ENCODE measurements around the gene SLIT3.

DNA sequence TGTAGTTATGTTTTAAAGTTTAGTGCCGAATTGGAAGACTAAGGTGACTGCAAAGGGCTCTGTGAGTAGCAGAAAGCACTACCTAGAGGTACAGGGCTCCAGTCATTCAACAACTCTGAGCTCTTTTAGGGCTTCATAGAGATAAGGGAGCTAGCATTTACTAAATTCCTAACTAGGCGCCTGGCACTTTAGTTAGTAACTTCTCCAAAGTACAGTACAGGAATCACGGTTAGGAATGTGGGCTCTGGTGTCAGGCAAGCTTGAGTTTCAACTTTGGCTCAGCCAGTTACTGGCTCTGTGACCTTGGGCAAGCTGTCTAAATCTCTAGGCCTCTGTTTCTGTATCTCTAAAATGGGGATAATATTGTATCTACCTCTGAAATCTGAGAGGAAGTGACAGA is 115.3 kb downstream of the SLIT3 start:
- TF ChIP-seq, protein P1, sequence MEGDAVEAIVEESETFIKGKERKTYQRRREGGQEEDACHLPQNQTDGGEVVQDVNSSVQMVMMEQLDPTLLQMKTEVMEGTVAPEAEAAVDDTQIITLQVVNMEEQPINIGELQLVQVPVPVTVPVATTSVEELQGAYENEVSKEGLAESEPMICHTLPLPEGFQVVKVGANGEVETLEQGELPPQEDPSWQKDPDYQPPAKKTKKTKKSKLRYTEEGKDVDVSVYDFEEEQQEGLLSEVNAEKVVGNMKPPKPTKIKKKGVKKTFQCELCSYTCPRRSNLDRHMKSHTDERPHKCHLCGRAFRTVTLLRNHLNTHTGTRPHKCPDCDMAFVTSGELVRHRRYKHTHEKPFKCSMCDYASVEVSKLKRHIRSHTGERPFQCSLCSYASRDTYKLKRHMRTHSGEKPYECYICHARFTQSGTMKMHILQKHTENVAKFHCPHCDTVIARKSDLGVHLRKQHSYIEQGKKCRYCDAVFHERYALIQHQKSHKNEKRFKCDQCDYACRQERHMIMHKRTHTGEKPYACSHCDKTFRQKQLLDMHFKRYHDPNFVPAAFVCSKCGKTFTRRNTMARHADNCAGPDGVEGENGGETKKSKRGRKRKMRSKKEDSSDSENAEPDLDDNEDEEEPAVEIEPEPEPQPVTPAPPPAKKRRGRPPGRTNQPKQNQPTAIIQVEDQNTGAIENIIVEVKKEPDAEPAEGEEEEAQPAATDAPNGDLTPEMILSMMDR (IDR thresholded peaks at IDR 0.05) = no peak
- TF ChIP-seq POLR2A (IDR thresholded peaks at IDR 0.05) = no peak

Measured in breast epithelium (tissue), 3 donors.